ENCODE data around the gene MTFP1. TPM values are rescaled to one million over a fixed set of nuclear protein-coding genes. Genes with fewer than 3 reads are reported as not detected.

MTFP1 gene
- total RNA-seq, 1 experiment from 2014 or later, result 65.7 TPM

- Histone ChIP-seq H3K79me2 (ENCODE audit: low read length) (no peaks in the 10 kb centered on the region), H3K36me3 (ENCODE audit: low read depth, low read length) (no peaks in the 10 kb centered on the region), H3K4me3 (ENCODE audit: low read length) (no peak overlapping the region), H3K4me1 (ENCODE audit: insufficient read depth, low read length) (peaks cover 2% of the 10 kb centered on the region; the same call in 1 of the 2 replicates), H3K4me2 (ENCODE audit: low read length) (no peak overlapping the region), H3K27me3 (ENCODE audit: low read length) (no peaks in the 10 kb centered on the region), H3K27ac (ENCODE audit: low read length) (no peak overlapping the region), H4K20me1 (ENCODE audit: low read length) (no peaks in the 10 kb centered on the region), H3K9me2 (replicated peaks; ENCODE audit: low read length) (no peaks in the 10 kb centered on the region), H2AFZ (ENCODE audit: low read length) (no peak overlapping the region), H3K9me3 (ENCODE audit: low read length) (no peaks in the 10 kb centered on the region), H3K9ac (ENCODE audit: low read length) (no peak overlapping the region), H3F3A (ENCODE audit: low read length, unreplicated experiment) (no peaks in the 10 kb centered on the region)
- POLR2A ChIA-PET (ENCODE audit: unreplicated experiment), result no interaction called here
- TF ChIP-seq EZH2 (IDR thresholded peaks at IDR 0.05; ENCODE audit: low read length, unreplicated experiment) (no peak), CTCF (conservative IDR thresholded peaks at IDR 0.05; ENCODE audit: low read depth, low read length) (no peak), EZH2phosphoT487 (IDR thresholded peaks at IDR 0.05; ENCODE audit: borderline replicate concordance, low read length) (no peak)
- ATAC-seq (no peak), DNase-seq (no peak)
- intact Hi-C loops (cut with micrococcal nuclease), result no loop called here
- CTCF ChIA-PET, result interaction anchor here (0.6 kb wide), 1 partner anchor 18 kb away, joined by 4 read pairs; no protein-coding TSS in a partner anchor
- no TSS peak for BruUV-seq (replicated peaks)
Observed at GRCh38 chr22:30381264-30381663, 44.3 kb upstream of the MTFP1 start.

- Histone ChIP-seq H3K4me1 (ENCODE audit: insufficient read depth, low read length) (peaks cover 8% of the 10 kb centered on the region; the same call in 1 of the 2 replicates), H4K20me1 (ENCODE audit: low read length) (no peaks in the 10 kb centered on the region), H3K9ac (ENCODE audit: low read length) (no peak overlapping the region), H3K27ac (ENCODE audit: low read length) (no peak overlapping the region), H3K9me2 (replicated peaks; ENCODE audit: low read length) (no peaks in the 10 kb centered on the region), H3K9me3 (ENCODE audit: low read length) (no peaks in the 10 kb centered on the region), H3K27me3 (ENCODE audit: low read length) (no peaks in the 10 kb centered on the region), H3K36me3 (ENCODE audit: low read depth, low read length) (no peaks in the 10 kb centered on the region), H2AFZ (ENCODE audit: low read length) (no peak overlapping the region), H3K4me2 (ENCODE audit: low read length) (no peak overlapping the region), H3F3A (ENCODE audit: low read length, unreplicated experiment) (no peaks in the 10 kb centered on the region), H3K4me3 (ENCODE audit: low read length) (no peak overlapping the region), H3K79me2 (ENCODE audit: low read length) (no peaks in the 10 kb centered on the region)
- DNase-seq (no peak), ATAC-seq (no peak)
- POLR2A ChIA-PET (ENCODE audit: unreplicated experiment), result no interaction called here
- TF ChIP-seq EZH2phosphoT487 (IDR thresholded peaks at IDR 0.05; ENCODE audit: borderline replicate concordance, low read length) (no peak), CTCF (conservative IDR thresholded peaks at IDR 0.05; ENCODE audit: low read depth, low read length) (no peak), EZH2 (IDR thresholded peaks at IDR 0.05; ENCODE audit: low read length, unreplicated experiment) (no peak)
- BruUV-seq (replicated peaks), result no TSS peak
- CTCF ChIA-PET, result no interaction called here
- intact Hi-C loops (cut with micrococcal nuclease), result no loop called here
Observed at GRCh38 chr22:30382340-30382739, 43.2 kb upstream of the MTFP1 start.

GRCh38 chr22:30383061-30383460 lies 42.5 kb upstream of the MTFP1 start:
- TF ChIP-seq EZH2 (IDR thresholded peaks at IDR 0.05; ENCODE audit: low read length, unreplicated experiment) (no peak), EZH2phosphoT487 (IDR thresholded peaks at IDR 0.05; ENCODE audit: borderline replicate concordance, low read length) (no peak), CTCF (conservative IDR thresholded peaks at IDR 0.05; ENCODE audit: low read depth, low read length) (no peak)
- Histone ChIP-seq H2AFZ (ENCODE audit: low read length) (no peak overlapping the region), H3K27me3 (ENCODE audit: low read length) (no peaks in the 10 kb centered on the region), H3K9ac (ENCODE audit: low read length) (no peak overlapping the region), H3K9me2 (replicated peaks; ENCODE audit: low read length) (no peaks in the 10 kb centered on the region), H4K20me1 (ENCODE audit: low read length) (no peaks in the 10 kb centered on the region), H3K79me2 (ENCODE audit: low read length) (no peaks in the 10 kb centered on the region), H3K4me1 (ENCODE audit: insufficient read depth, low read length) (peaks cover 8% of the 10 kb centered on the region; the same call in 1 of the 2 replicates), H3K36me3 (ENCODE audit: low read depth, low read length) (no peaks in the 10 kb centered on the region), H3K4me3 (ENCODE audit: low read length) (no peak overlapping the region), H3F3A (ENCODE audit: low read length, unreplicated experiment) (no peaks in the 10 kb centered on the region), H3K27ac (ENCODE audit: low read length) (no peak overlapping the region), H3K9me3 (ENCODE audit: low read length) (no peaks in the 10 kb centered on the region), H3K4me2 (ENCODE audit: low read length) (no peak overlapping the region)
- intact Hi-C loops (cut with micrococcal nuclease), result no loop called here
- ATAC-seq, result no peak
- CTCF ChIA-PET, result no interaction called here
- POLR2A ChIA-PET (ENCODE audit: unreplicated experiment), result no interaction called here
- no TSS peak for BruUV-seq (replicated peaks)
- no peak for DNase-seq

All from PC-3 (cell line).